Fibroblast of peridontal ligament (primary cell): ENCODE measurements around the gene POLR3H.

Source experiments
- DNase-seq: peaks from one replicate; pipeline ENCODE4 v3.0.0-alpha.2; 2010; ENCODE audit errors: extremely low read depth

The POLR3H gene

GRCh38 chr22:41485033-41485432 lies 59.2 kb downstream of the POLR3H start:
- no peak for DNase-seq

DNA sequence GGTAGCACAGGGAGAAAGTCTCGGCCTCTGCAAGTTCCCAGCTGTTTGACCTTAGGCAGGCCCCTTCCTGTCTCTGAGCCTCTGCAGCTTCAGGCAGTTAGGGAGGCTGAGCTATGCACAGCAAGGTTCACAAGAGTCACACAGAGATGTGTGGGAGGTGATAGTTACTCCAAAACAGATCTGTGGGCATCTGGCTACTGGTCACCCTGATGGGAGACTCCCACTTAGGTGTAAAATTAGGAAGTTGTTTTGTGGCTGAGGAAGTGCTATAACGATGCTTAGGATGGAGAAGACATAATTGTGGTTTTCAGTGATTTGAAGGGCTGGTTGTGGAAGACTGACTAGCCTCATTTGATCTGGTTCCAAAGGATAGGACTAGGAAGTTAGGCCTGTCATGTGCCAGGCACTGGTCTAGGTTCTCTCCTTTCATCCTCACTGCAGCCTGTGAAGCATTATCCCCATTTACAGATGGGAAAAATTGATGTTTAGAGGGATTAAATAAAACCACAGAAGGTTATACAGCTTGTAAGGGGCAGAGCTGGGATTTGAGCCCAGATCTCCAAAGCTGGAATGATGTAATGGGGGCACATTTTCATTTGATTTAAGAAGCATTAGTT lies 61.8 kb downstream of the POLR3H start:
- DNase-seq: peak; percentile 89

DNA sequence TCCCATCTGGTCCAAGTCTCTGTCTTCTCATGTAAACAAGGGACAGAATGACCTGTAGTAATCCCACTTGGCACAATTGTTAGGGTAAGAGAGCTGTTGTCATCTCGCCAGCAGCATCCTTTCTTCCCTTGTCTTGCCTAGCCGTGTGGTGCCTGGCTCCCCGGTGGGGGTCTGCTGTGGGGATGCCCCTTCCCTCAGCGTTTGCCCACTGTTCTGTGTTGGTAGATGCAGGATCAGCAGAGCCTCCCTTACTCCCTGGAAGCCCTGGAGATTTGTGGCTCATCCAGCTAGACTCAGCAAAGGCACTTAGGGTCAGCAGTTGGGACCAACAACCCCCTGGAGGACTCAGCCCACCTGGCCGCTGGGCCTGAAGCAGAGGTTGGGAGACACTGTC lies 62.3 kb downstream of the POLR3H start:
- no peak for DNase-seq

DNA sequence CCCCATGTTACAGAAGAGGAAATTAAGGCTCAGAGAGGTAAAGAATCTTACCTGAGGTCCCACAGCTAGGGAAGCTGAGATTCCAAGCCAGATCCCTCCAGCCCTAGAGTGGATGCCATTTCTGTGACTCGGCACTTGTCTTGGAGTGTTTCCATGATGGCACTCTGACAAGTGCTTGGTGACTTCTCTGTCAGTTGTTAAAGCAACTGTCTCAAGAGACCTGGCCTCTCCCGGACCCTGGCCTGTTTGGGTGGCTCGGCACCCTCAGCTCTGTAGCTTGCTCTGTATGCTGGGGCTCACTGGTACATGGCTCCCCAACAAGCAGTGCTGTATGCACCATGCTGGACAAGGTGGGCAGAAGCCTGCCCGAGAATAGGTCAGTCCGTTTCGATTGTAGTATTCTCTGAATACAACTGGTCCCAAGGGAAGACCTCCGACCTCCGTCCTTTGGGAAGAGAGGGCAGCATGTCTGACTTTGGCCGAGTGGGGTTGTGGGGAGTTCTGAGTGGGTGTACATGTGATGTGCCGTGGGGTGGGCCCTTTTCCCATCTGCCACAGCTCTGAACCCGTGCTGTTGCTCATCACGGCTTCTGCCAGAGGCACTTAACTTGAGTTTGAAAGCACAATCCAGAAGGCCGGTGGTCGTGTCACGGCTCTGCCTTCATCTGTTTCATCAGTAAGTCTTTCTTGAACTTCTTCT lies 63.0 kb downstream of the POLR3H start:
- peak; percentile 31 for DNase-seq

GRCh38 chr22:41480397-41480735 lies 63.9 kb downstream of the POLR3H start:
- DNase-seq: peak; percentile 92

DNA sequence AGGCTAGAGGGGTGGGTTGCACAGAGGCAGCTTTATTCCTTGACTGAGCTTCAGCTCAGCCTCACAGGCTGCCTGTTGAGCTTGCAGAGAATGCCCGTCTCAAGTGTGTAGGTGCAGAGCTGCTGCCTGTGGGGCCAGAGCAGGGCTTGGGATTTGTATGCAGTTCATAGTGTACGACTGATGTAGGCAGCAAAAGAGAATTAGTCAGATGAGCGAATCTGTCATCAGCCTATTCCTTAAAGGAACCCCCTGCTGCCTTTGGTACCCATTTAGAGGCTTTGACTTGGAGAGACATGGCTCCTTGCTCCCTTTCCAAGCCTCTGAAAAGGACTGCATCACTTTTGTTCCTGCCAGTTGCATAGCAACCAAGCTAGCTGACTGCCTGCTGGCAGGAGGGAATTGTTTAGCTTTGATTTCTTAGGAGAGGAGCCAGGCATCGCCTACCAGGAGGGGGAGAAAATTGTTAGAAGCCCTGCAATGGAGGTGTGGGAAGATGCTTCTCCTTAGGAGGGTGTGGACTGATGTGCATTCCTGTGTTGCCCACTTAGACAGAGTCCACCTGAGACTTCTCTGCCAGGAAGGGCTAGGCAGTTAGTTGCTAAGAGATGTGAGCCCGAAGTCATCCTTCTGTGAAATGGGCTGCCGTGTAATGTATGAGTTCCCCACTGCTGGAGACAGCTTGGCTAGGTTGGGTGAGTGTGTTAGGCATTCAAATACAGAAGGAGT lies 64.4 kb downstream of the POLR3H start:
- peak; percentile 79 for DNase-seq

DNA sequence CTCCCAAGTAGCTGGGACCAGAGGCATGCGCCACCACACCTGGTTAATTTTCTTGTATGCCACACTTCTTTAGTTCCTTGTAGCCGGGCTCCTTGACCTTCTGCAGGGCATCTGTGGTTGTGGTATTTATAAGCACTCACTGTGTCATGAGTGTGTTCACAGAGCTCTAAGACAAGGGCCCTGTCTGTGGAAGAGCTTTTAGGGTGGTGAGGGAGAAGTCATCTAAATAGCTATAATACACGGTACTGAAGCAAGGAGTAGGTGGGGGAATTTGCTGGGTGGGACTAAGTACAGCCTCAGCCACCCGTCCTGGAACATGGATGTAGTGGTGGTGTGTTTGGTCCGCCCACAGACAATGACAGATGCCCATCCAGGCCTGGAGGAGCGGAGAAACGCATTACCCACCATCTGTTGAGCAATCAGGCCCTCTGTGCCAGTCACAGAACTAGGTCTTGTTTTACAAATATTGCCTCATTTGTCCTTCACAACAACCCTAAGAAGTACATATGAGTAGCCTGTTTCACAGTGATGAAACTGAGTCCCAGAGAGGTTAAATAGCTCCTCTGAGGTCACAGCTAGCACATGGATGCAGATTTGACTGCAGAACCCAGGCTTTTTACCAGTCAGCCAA lies 65.3 kb downstream of the POLR3H start:
- DNase-seq: peak; percentile 67

DNA sequence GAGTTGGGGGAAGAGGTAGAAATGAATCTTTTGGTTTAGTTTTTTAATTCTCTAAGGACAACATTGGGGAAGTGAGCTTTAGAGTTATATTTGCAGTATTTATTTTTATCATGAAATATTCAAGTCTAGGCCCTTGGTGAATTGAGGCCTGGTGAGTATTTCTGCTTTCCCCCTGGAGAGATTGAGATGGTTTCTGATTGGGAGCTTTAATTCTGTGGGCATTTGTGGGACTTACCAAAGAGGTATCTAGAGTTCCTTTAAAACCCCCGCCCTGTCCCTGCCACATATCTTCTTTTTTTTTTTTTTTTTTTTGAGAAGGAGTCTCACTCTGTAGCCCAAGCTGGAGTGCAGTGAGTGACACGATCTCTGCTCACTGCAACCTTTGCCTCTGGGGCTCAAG lies 65.8 kb downstream of the POLR3H start:
- DNase-seq: no peak
